ENCODE data around the gene CCL4.
A peak's percentile ranks its signal among the peaks of the same experiment; 100 is the strongest.
"Not testable (repeated sequence)": the region's sequence is repeated elsewhere in the genome, so short reads cannot be mapped to it uniquely, and the experiment has no call there.

CCL4 gene

GRCh38 chr17:36117505-36118382, 14.1 kb downstream of the CCL4 start:
- H3K4me3 ChIP-seq (ENCODE audit: low read depth, low read length) = no peak overlapping the region
- TF ChIP-seq CTCF (IDR thresholded peaks at IDR 0.05; ENCODE audit: low read depth, low read length) = no peak
- in situ Hi-C loops (cut with HindIII; ENCODE audit: low sequenced_read_pairs) = no loop called here
- peak; percentile 17 for DNase-seq (ENCODE audit: low read depth, low spot score)

GRCh38 chr17:36118477-36119353, 15.1 kb downstream of the CCL4 start:
- in situ Hi-C loops (cut with HindIII; ENCODE audit: low sequenced_read_pairs) = no loop called here

GRCh38 chr17:36120221-36120620, 16.6 kb downstream of the CCL4 start:
- H3K4me3 ChIP-seq (ENCODE audit: low read depth, low read length) = no peak overlapping the region
- TF ChIP-seq CTCF (IDR thresholded peaks at IDR 0.05; ENCODE audit: low read depth, low read length) = no peak
- in situ Hi-C loops (cut with HindIII; ENCODE audit: low sequenced_read_pairs) = no loop called here
- DNase-seq (ENCODE audit: low read depth, low spot score) = peak; percentile 67

More at GRCh38 chr17:36118477-36119353, 15.1 kb downstream of the CCL4 start:
- no peak for TF ChIP-seq CTCF (IDR thresholded peaks at IDR 0.05; ENCODE audit: low read depth, low read length)
- no peak overlapping the region for H3K4me3 ChIP-seq (ENCODE audit: low read depth, low read length)
- DNase-seq (ENCODE audit: low read depth, low spot score) = no peak

- in situ Hi-C loops (cut with HindIII; ENCODE audit: low sequenced_read_pairs); H3K4me3 ChIP-seq (ENCODE audit: low read depth, low read length); DNase-seq (ENCODE audit: low read depth, low spot score): not testable (repeated sequence)
Measured at GRCh38 chr17:36121099-36121498, 17.5 kb downstream of the CCL4 start.

- DNase-seq (ENCODE audit: low read depth, low spot score) = no peak
- in situ Hi-C loops (cut with HindIII; ENCODE audit: low sequenced_read_pairs) = no loop called here
Measured at GRCh38 chr17:36123431-36123830, 19.8 kb downstream of the CCL4 start.

GRCh38 chr17:36124879-36125824, 21.5 kb downstream of the CCL4 start:
- in situ Hi-C loops (cut with HindIII; ENCODE audit: low sequenced_read_pairs) = no loop called here
- no peak for TF ChIP-seq CTCF (IDR thresholded peaks at IDR 0.05; ENCODE audit: low read depth, low read length)
- DNase-seq (ENCODE audit: low read depth, low spot score) = no peak
- no peak overlapping the region for H3K4me3 ChIP-seq (ENCODE audit: low read depth, low read length)

More at GRCh38 chr17:36123431-36123830, 19.8 kb downstream of the CCL4 start:
- H3K4me3 ChIP-seq (ENCODE audit: low read depth, low read length) = no peak overlapping the region
- TF ChIP-seq CTCF (IDR thresholded peaks at IDR 0.05; ENCODE audit: low read depth, low read length) = no peak

All from astrocyte of the spinal cord (primary cell).